GM12801 (cell line): ENCODE data around the gene MTPN.

Source experiments
- CTCF ChIP-seq: IDR thresholded peaks from one replicate; pipeline ENCODE4 v1.5.1; 2011; ENCODE audit warnings: control low read depth; ENCODE audit not compliant: insufficient read length; ENCODE audit errors: extremely low read depth

Gene MTPN

GRCh38 chr7:135981958-135982646, 4.9 kb upstream of the MTPN start:
- no peak for TF ChIP-seq CTCF

GRCh38 chr7:135980665-135981180, 3.6 kb upstream of the MTPN start:
- no peak for TF ChIP-seq CTCF

- no peak for TF ChIP-seq CTCF
Measured at GRCh38 chr7:135980012-135980551, 2.9 kb upstream of the MTPN start.

- no peak for TF ChIP-seq CTCF
Measured at GRCh38 chr7:135979471-135980011, 2.4 kb upstream of the MTPN start.

- no peak for TF ChIP-seq CTCF
Measured at GRCh38 chr7:135978624-135979023, 1.5 kb upstream of the MTPN start.

- TF ChIP-seq CTCF, result no peak
Measured at GRCh38 chr7:135977742-135978066, 545 bp upstream of the MTPN start.

- TF ChIP-seq CTCF, result no peak
Measured at GRCh38 chr7:135976312-135977006, 700 bp downstream of the MTPN start.
